Activated CD8-positive, alpha-beta T cell treated with anti-CD3 and anti-CD28 coated beads for 36 hours (primary cell): ENCODE results near the gene C8G. TPM values are rescaled to one million over a fixed set of nuclear protein-coding genes. Genes with fewer than 3 reads are reported as not detected.

Experiments
- ATAC-seq: fragments of 200-7000 bp; cut with Tn5 transposase; one replicate; pipeline ENCODE4 v1.10.0; 2021; ENCODE audit warnings: mild to moderate bottlenecking, moderate library complexity
- CTCF ChIA-PET: fragments of 350-600 bp; sonication (Branson Sonifier 250); formaldehyde crosslinking; loops from one replicate; lab custom pipeline; 2021; ENCODE audit warnings: antibody characterized with exemption; lab: Charles Lee
- POLR2A ChIA-PET: fragments of 350-600 bp; sonication (Branson Sonifier 250); formaldehyde crosslinking; loops from one replicate; lab custom pipeline; 2021; ENCODE audit warnings: antibody characterized with exemption; lab: Charles Lee
- DNase-seq: peaks from one replicate; pipeline ENCODE4 v3.0.0-alpha.2; 2020
- H3K27ac Mint-ChIP-seq: one replicate; pipeline ENCODE4 v1.8.0; 2021; ENCODE audit warnings: mild to moderate bottlenecking, mixed read lengths
- H3K27me3 Mint-ChIP-seq: one replicate; pipeline ENCODE4 v1.8.0; 2021; ENCODE audit warnings: mixed read lengths
- H3K36me3 Mint-ChIP-seq: one replicate; pipeline ENCODE4 v1.8.0; 2021; ENCODE audit warnings: low read depth, mixed read lengths
- H3K4me1 Mint-ChIP-seq: one replicate; pipeline ENCODE4 v1.8.0; 2021; ENCODE audit warnings: low read depth, mixed read lengths
- H3K4me3 Mint-ChIP-seq: one replicate; pipeline ENCODE4 v1.8.0; 2021; ENCODE audit warnings: mild to moderate bottlenecking, moderate library complexity, mixed read lengths
- H3K9me3 Mint-ChIP-seq: one replicate; pipeline ENCODE4 v1.8.0; 2021; ENCODE audit warnings: mixed read lengths
- intact Hi-C: fragments of 100-400 bp; cut with micrococcal nuclease; formaldehyde crosslinking; loops from one replicate; pipeline ENCODE4 v1.10.0; 2022
- total RNA-seq, 2 experiments: library from RNA; stranded (reverse); gene quantifications; one replicate each; pipeline ENCODE4 v1.2.3, GENCODE V29; 2021
- TF ChIP-seq, protein P1 (sequence below): fragments of 200-600 bp; IDR thresholded peaks from one replicate; pipeline ENCODE4 v1.8.0; 2022; ENCODE audit warnings: antibody characterized with exemption, mild to moderate bottlenecking

C8G gene
- total RNA-seq, 2 experiments from 2014 or later = 0.83 TPM; not detected in 1

DNA sequence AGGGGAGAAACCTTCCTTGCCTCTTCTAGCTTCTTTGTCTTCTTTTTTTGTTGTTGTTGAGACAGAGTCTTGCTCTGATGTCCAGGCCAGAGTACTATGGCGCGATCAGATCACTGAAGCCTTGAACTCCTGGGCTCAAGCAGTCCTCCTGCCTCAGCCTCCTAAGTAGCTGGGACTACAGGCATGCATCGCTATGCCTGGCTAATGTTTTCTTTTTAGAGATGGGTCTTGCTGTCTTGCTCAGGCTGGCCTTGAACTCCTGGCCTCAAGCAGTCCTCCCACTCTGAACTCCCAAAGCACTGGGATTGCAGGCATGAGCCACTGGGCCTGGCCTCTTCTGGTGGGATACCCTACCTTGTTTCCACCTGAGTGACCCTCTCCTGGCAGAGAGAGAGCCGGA, 43.8 kb downstream of the C8G start:
- Mint-ChIP-seq H3K9me3 (no peaks in the 10 kb centered on the region), H3K27ac (no peak overlapping the region), H3K27me3 (peaks cover 9% of the 10 kb centered on the region), H3K4me1 (peaks cover 12% of the 10 kb centered on the region), H3K4me3 (no peak overlapping the region), H3K36me3 (peaks cover 5% of the 10 kb centered on the region)
- POLR2A ChIA-PET = interaction anchor here (0.8 kb wide), 1 partner anchor 19 kb away, joined by 3 read pairs; no protein-coding TSS in a partner anchor
- CTCF ChIA-PET = interaction anchor here (0.8 to 5.8 kb wide), 5 partner anchors 11 to 79 kb away, joined by 3 to 48 read pairs (median 3); partner anchors contain the start of gene ABCA2
- intact Hi-C loops = no loop called here
- DNase-seq (no peak), ATAC-seq (no peak)
- TF ChIP-seq, protein P1, sequence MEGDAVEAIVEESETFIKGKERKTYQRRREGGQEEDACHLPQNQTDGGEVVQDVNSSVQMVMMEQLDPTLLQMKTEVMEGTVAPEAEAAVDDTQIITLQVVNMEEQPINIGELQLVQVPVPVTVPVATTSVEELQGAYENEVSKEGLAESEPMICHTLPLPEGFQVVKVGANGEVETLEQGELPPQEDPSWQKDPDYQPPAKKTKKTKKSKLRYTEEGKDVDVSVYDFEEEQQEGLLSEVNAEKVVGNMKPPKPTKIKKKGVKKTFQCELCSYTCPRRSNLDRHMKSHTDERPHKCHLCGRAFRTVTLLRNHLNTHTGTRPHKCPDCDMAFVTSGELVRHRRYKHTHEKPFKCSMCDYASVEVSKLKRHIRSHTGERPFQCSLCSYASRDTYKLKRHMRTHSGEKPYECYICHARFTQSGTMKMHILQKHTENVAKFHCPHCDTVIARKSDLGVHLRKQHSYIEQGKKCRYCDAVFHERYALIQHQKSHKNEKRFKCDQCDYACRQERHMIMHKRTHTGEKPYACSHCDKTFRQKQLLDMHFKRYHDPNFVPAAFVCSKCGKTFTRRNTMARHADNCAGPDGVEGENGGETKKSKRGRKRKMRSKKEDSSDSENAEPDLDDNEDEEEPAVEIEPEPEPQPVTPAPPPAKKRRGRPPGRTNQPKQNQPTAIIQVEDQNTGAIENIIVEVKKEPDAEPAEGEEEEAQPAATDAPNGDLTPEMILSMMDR = no peak

DNA sequence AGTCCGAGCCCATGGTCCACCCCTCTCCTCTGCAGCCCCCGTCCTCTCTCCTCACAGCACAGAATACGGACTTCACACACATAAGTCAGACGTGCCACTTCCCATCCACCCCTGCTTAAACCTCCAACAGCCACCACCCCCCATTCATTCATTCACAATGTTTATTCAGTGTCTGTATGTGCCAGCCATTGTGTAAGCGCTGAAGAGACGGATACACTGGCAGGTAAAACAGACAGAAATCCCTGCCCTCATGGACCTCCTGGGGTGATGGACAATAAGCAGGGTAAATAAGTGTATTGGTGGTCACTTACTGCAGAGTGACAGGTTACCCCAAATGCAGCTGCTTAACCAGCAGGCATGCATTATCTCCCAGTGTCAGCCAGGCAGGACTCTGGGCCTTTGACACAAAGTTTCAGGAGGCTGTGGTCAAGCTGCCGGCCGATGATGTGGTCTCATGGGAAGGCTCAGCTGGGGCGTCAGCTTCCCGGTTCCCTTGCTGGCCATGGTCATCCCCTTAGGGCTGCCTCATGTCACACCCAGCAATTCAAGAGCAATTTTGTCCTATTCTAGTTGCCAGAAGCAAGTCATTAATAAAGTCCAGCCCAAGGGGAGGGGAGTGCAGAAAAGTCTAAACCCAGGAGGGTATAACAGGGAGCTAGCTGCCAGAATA, 45.3 kb downstream of the C8G start:
- CTCF ChIA-PET = interaction anchor here (0.9 to 5.8 kb wide), 4 partner anchors 8 to 45 kb away, joined by 3 to 48 read pairs (median 13); partner anchors contain the start of genes ABCA2 and LCNL1
- Mint-ChIP-seq H3K4me3 (peak overlapping the region; percentile 86), H3K9me3 (no peaks in the 10 kb centered on the region), H3K36me3 (peaks cover 6% of the 10 kb centered on the region), H3K27me3 (peaks cover 4% of the 10 kb centered on the region), H3K4me1 (peaks cover 15% of the 10 kb centered on the region), H3K27ac (no peak overlapping the region)
- intact Hi-C loops = no loop called here
- DNase-seq (no peak), ATAC-seq (no peak)
- TF ChIP-seq, protein P1 = no peak
- POLR2A ChIA-PET = interaction anchor here (0.9 to 1.8 kb wide), 4 partner anchors 9 to 128 kb away, joined by 3 to 5 read pairs (median 3); partner anchors contain the start of genes EDF1 and PTGDS

DNA sequence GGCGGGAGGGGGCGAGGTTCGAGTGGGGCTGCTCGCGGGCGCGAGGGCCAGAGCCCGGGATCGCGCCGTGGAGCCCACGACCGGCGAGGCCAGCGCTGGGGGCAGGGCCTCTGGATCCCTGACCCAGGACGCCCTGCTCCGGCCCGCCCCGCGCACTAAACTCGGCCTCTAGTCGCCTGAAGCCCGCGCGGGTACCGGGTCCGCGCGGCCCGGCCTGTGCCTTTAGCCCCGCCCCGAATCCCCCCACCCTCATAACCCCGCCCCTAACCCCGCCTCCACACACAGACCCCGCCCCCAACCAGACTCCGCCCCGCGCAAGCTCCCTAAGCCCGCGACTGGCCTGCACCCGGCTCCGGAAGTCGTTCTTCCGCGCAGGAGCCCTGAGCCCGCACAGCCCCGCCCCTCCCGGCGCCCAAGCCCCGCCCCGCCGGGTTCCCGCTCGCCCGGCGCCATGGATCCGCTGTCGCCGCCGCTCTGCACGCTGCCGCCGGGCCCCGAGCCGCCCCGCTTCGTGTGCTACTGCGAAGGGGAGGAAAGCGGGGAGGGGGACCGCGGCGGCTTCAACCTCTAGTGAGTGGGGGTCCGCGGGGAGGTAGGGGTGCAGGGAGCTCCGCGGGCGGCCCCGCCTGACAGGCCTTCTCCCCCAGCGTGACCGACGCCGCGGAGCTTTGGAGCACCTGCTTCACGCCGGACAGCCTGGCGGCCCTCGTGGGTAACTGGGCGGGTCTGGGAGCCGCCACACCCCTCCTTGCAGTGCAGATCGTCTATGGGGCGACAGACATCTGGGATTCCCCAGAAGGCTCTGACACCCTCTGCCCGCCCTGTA, 47.2 kb downstream of the C8G start, which contains the start of gene PAXX:
Gene PAXX (plus strand): TSS at position 430 of the 826 bp plus-strand sequence. CDS start 22 bp downstream, at position 452.
- H3K4me1 Mint-ChIP-seq = peaks cover 22% of the 10 kb centered on the region
- H3K27me3 Mint-ChIP-seq = no peaks in the 10 kb centered on the region
- H3K36me3 Mint-ChIP-seq = peaks cover 6% of the 10 kb centered on the region
- POLR2A ChIA-PET = interaction anchor here (0.6 to 1.4 kb wide), 22 partner anchors 8 to 215 kb away, joined by 3 to 5 read pairs (median 3); partner anchors contain the start of genes LRRC26, MAN1B1 and TRAF2
- no peaks in the 10 kb centered on the region for H3K9me3 Mint-ChIP-seq
- TF ChIP-seq, protein P1 = no peak
- H3K4me3 Mint-ChIP-seq = peak within 1 kb of the TSS; percentile 86
- intact Hi-C loops = no loop called here
- DNase-seq (peak; percentile 96), ATAC-seq (peak; percentile 92)
- CTCF ChIA-PET = interaction anchor here (1.0 to 5.8 kb wide), 11 partner anchors 8 to 321 kb away, joined by 3 to 48 read pairs (median 4); partner anchors contain the start of genes ABCA2 and NPDC1
- peak within 1 kb of the TSS; percentile 88 for H3K27ac Mint-ChIP-seq

DNA sequence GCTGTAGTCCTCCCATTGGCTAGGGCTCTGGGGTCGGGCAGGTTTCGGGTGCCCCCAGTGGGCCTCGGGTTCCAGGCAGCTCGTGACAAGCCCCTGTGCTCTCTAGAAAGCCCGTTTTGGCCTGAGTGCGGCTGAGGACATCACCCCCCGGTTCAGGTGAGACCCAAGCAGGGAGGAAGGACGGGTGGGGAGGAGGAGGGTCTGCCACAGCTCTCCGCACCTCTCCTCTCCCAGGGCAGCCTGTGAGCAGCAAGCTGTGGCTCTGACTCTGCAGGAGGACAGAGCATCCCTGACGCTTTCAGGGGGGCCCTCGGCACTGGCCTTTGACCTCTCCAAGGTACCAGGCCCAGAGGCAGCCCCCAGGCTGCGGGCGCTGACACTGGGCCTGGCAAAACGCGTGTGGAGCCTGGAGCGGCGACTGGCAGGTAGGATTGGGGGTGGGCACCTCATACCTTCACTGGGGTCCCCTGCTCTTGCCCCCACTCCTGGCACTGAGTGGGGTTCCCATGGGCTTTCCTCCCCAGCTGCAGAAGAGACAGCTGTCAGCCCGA, 47.9 kb downstream of the C8G start:
- DNase-seq (no peak), ATAC-seq (peak; percentile 0)
- peak overlapping the region; percentile 86 for H3K4me3 Mint-ChIP-seq
- POLR2A ChIA-PET = interaction anchor here (0.8 to 1.4 kb wide), 15 partner anchors 8 to 215 kb away, joined by 3 to 5 read pairs (median 3); partner anchors contain the start of genes LRRC26 and MAN1B1
- peaks cover 29% of the 10 kb centered on the region for H3K4me1 Mint-ChIP-seq
- CTCF ChIA-PET = interaction anchor here (1.0 to 5.8 kb wide), 8 partner anchors 7 to 91 kb away, joined by 3 to 48 read pairs (median 4); partner anchors contain the start of genes ABCA2 and NPDC1
- H3K27me3 Mint-ChIP-seq = peaks cover 3% of the 10 kb centered on the region
- no peaks in the 10 kb centered on the region for H3K9me3 Mint-ChIP-seq
- intact Hi-C loops = no loop called here
- TF ChIP-seq, protein P1 = no peak
- peak overlapping the region; percentile 88 for H3K27ac Mint-ChIP-seq
- H3K36me3 Mint-ChIP-seq = peaks cover 6% of the 10 kb centered on the region
